ENCODE measurements around the gene YARS1. TPM values are rescaled to one million over a fixed set of nuclear protein-coding genes. Genes with fewer than 3 reads are reported as not detected.
A peak's percentile ranks its signal among the peaks of the same experiment; 100 is the strongest.

Gene YARS1
- total RNA-seq, 1 donor from 2014 or later: 219 TPM

GRCh38 chr1:32764826-32765569 is 52.2 kb downstream of the YARS1 start:
- FAIRE-seq (no peak), DNase-seq (ENCODE audit: low read depth) (no peak)
- H3K4me3 Mint-ChIP-seq (ENCODE audit: unreplicated experiment): peak overlapping the region; percentile 62
- Histone ChIP-seq H3K27ac (ENCODE audit: low read depth, low read length) (no peak overlapping the region), H3K9ac (ENCODE audit: low read length) (no peak overlapping the region), H3K4me3 (ENCODE audit: insufficient read depth, low read depth, low read length) (no peak overlapping the region), H3K36me3 (ENCODE audit: insufficient read depth, low read length) (no peaks in the 10 kb centered on the region), H3K27me3 (ENCODE audit: insufficient read depth, low read length) (no peaks in the 10 kb centered on the region), H3K4me2 (ENCODE audit: low read length) (no peak overlapping the region), H2AFZ (ENCODE audit: low read depth, low read length) (no peak overlapping the region), H4K20me1 (ENCODE audit: insufficient read depth, low read length) (peaks cover 28% of the 10 kb centered on the region), H3K79me2 (ENCODE audit: insufficient read depth, low read length) (peaks cover 46% of the 10 kb centered on the region), H3K9me3 (ENCODE audit: insufficient read depth, low read depth, low read length) (no peaks in the 10 kb centered on the region), H3K4me1 (ENCODE audit: insufficient read depth, low read length) (peaks cover 42% of the 10 kb centered on the region)
- H3K27ac Mint-ChIP-seq (ENCODE audit: unreplicated experiment): no peak overlapping the region
- H3K4me1 Mint-ChIP-seq (ENCODE audit: low read depth, unreplicated experiment): peaks cover 62% of the 10 kb centered on the region
- H3K36me3 Mint-ChIP-seq (ENCODE audit: low read depth, unreplicated experiment): peaks cover 24% of the 10 kb centered on the region
- peaks cover 2% of the 10 kb centered on the region for H3K9me3 Mint-ChIP-seq (ENCODE audit: unreplicated experiment)
- no peaks in the 10 kb centered on the region for H3K27me3 Mint-ChIP-seq (ENCODE audit: low read depth, unreplicated experiment)
- TF ChIP-seq CTCF (IDR thresholded peaks at IDR 0.05; ENCODE audit: insufficient read depth, low read depth, low read length) (no peak), EZH2 (IDR thresholded peaks at IDR 0.05; ENCODE audit: insufficient read depth, low read length) (no peak)

GRCh38 chr1:32763221-32763620 is 53.9 kb downstream of the YARS1 start:
- H3K36me3 Mint-ChIP-seq (ENCODE audit: low read depth, unreplicated experiment): peaks cover 21% of the 10 kb centered on the region
- H3K9ac ChIP-seq (ENCODE audit: low read length): no peak overlapping the region
- H3K9me3 Mint-ChIP-seq (ENCODE audit: unreplicated experiment): peaks cover 2% of the 10 kb centered on the region
- H2AFZ ChIP-seq (ENCODE audit: low read depth, low read length): no peak overlapping the region
- no peak overlapping the region for H3K27ac ChIP-seq (ENCODE audit: low read depth, low read length)
- no peak overlapping the region for H3K27ac Mint-ChIP-seq (ENCODE audit: unreplicated experiment)
- peaks cover 49% of the 10 kb centered on the region for H3K4me1 ChIP-seq (ENCODE audit: insufficient read depth, low read length)
- no peaks in the 10 kb centered on the region for H3K9me3 ChIP-seq (ENCODE audit: insufficient read depth, low read depth, low read length)
- H3K27me3 ChIP-seq (ENCODE audit: insufficient read depth, low read length): no peaks in the 10 kb centered on the region
- no peak overlapping the region for H3K4me3 Mint-ChIP-seq (ENCODE audit: unreplicated experiment)
- FAIRE-seq: no peak
- DNase-seq (ENCODE audit: low read depth): no peak
- H4K20me1 ChIP-seq (ENCODE audit: insufficient read depth, low read length): peaks cover 27% of the 10 kb centered on the region
- H3K27me3 Mint-ChIP-seq (ENCODE audit: low read depth, unreplicated experiment): no peaks in the 10 kb centered on the region
- H3K4me2 ChIP-seq (ENCODE audit: low read length): no peak overlapping the region
- peaks cover 55% of the 10 kb centered on the region for H3K79me2 ChIP-seq (ENCODE audit: insufficient read depth, low read length)
- no peak overlapping the region for H3K4me3 ChIP-seq (ENCODE audit: insufficient read depth, low read depth, low read length)
- TF ChIP-seq CTCF (IDR thresholded peaks at IDR 0.05; ENCODE audit: insufficient read depth, low read depth, low read length) (no peak), EZH2 (IDR thresholded peaks at IDR 0.05; ENCODE audit: insufficient read depth, low read length) (no peak)
- H3K4me1 Mint-ChIP-seq (ENCODE audit: low read depth, unreplicated experiment): peaks cover 72% of the 10 kb centered on the region
- no peaks in the 10 kb centered on the region for H3K36me3 ChIP-seq (ENCODE audit: insufficient read depth, low read length)

- peaks cover 15% of the 10 kb centered on the region for H3K36me3 Mint-ChIP-seq (ENCODE audit: low read depth, unreplicated experiment)
- peak overlapping the region; percentile 96 for H3K27ac Mint-ChIP-seq (ENCODE audit: unreplicated experiment)
- Histone ChIP-seq H3K4me1 (ENCODE audit: insufficient read depth, low read length) (peaks cover 40% of the 10 kb centered on the region), H3K9ac (ENCODE audit: low read length) (peak overlapping the region; percentile 19), H3K36me3 (ENCODE audit: insufficient read depth, low read length) (no peaks in the 10 kb centered on the region), H2AFZ (ENCODE audit: low read depth, low read length) (no peak overlapping the region), H3K27me3 (ENCODE audit: insufficient read depth, low read length) (no peaks in the 10 kb centered on the region), H3K9me3 (ENCODE audit: insufficient read depth, low read depth, low read length) (no peaks in the 10 kb centered on the region), H3K4me3 (ENCODE audit: insufficient read depth, low read depth, low read length) (no peak overlapping the region), H3K27ac (ENCODE audit: low read depth, low read length) (peak overlapping the region; percentile 82), H3K4me2 (ENCODE audit: low read length) (peak overlapping the region; percentile 72), H3K79me2 (ENCODE audit: insufficient read depth, low read length) (peaks cover 62% of the 10 kb centered on the region), H4K20me1 (ENCODE audit: insufficient read depth, low read length) (peaks cover 15% of the 10 kb centered on the region)
- DNase-seq (ENCODE audit: low read depth) (no peak), FAIRE-seq (no peak)
- peaks cover 63% of the 10 kb centered on the region for H3K4me1 Mint-ChIP-seq (ENCODE audit: low read depth, unreplicated experiment)
- no peak for TF ChIP-seq EZH2 (IDR thresholded peaks at IDR 0.05; ENCODE audit: insufficient read depth, low read length)
- no peak for TF ChIP-seq CTCF (IDR thresholded peaks at IDR 0.05; ENCODE audit: insufficient read depth, low read depth, low read length)
- no peaks in the 10 kb centered on the region for H3K27me3 Mint-ChIP-seq (ENCODE audit: low read depth, unreplicated experiment)
- H3K9me3 Mint-ChIP-seq (ENCODE audit: unreplicated experiment): peaks cover 2% of the 10 kb centered on the region
- peak overlapping the region; percentile 70 for H3K4me3 Mint-ChIP-seq (ENCODE audit: unreplicated experiment)
Measured at GRCh38 chr1:32761936-32762335, 55.2 kb downstream of the YARS1 start.

Data from astrocyte (in vitro differentiated cells and primary cell).